NCI-H1417 treated with DMSO at 0.1 percent for 48 hours (cell line): ENCODE measurements around the gene FAU.
A peak's percentile ranks its signal among the peaks of the same experiment; 100 is the strongest.

Experiments
- DNase-seq: peaks from one replicate; lab custom pipeline; 2025; lab: John Stamatoyannopoulos, UW

The FAU gene

DNA sequence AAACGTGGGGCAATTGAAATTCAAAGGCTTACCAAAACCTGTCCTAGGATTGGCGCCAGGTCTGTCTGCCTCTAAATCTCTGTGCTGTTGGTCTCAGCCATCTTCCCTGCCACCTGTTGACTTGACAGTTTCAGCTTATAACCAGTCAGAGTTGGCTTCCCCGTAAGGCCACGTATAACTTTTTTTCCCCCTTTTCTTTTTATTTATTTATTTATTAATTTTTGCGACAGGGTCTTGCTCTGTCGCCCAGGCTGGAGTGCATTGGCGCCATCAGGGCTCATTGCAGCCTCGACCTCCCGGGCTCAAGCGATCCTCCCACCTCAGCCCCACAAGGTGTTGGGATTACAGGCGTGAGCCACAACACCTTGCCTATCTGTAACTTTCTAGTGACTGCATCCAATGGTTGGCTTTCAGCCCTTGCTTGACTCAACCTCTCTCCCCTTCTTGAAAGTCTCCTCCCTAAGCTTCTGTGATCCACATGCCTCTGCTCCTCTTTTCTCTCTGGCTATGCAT is 13.8 kb upstream of the FAU start:
- no peak for DNase-seq

DNA sequence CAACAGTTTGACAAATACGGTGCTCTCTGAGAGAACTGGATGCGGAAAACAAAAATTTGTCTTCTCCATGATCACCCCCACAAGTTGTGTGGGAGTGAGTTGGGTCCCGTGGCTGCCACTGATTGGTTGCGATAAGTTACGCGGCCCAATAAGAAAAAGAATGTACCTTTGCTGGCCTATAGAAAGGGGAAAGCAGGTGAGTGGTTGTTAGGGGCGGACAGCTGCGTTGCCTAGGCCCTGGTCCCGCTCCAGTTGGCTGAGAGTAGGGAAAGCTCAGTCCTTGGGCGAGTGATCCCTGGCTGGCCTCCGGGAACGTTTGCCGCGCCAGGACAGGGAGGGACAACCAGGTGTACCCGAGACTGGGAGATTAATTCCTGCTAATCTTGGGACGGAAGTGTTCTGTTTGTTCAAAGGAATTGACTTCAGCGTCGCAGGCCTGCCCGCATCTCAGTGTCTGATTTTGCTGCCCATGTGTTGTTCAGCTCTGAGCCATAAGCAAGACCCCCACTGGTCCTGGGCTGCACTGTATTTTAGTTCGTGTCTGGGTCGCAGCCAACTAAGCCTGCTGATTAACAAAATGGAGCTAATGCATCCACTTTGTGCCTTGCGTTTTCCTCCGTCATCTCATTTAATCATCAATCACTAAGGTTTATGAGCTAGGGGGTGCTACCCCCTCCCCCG is 13.2 kb upstream of the FAU start:
- DNase-seq, result peak; percentile 95

DNA sequence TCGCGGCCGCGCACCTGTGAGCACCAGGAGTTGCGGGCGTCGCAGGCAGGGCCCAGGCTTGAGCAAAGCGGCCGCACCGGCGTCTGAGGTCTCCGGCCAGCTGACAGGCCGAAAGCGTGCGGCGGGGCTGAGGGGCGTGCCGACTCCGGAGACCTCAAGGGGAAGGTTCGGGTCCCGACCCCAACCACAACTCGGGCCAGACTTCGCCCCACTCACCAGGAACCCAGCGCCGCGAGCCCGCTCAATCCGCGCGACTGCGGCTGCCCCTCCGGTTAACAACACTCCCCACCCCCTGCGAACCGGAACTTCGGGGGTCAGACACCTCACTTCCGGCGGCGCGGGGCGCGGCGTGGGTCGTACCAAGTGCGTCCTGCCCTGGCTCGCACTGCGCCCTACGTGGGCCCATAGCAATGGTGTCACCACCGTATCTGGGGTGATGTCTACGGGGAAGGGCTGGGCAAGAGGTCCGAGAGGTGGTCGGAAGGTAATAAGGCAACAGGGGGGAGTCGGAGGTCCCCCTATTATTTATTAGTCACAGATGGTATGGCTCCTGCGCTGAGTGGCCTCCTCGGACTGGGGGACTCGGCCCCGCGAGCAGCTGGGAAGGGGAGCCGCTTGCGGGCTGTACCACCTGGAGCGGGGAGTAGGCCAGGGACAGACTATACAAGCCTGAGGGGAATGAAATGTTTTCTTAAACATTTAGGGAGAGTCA is 12.5 kb upstream of the FAU start, which contains the start of gene SYVN1:
Gene SYVN1, minus strand, starts transcription at position 280 of the 712 bp plus-strand sequence. CDS start 918 bp downstream, outside the sequence.
- peak; percentile 91 for DNase-seq

DNA sequence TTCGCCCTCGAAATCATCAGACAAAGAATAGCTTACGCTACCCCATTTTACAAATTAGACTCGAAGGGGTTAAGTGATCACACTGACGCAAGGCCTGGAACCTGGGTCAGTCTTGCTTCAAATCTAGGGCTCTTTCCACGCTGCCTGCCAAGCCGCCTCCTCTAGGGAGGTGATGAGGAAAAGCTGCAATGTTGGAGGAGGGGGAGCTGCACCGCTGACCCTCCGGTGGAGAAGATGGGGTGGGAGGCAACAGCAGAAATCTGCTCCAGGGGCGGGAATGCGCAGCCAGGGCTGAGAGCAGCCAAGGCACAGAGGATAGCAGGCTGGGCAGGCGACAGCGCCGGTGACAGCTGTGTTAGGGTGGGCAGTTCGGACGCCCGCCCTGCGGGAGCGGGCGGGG is 11.8 kb upstream of the FAU start:
- DNase-seq, result no peak

GRCh38 chr11:65132988-65133700 is 11.2 kb upstream of the FAU start:
- DNase-seq, result no peak

- DNase-seq, result no peak
These were observed 10.5 kb upstream of the FAU start for GRCh38 chr11:65132238-65132987.

DNA sequence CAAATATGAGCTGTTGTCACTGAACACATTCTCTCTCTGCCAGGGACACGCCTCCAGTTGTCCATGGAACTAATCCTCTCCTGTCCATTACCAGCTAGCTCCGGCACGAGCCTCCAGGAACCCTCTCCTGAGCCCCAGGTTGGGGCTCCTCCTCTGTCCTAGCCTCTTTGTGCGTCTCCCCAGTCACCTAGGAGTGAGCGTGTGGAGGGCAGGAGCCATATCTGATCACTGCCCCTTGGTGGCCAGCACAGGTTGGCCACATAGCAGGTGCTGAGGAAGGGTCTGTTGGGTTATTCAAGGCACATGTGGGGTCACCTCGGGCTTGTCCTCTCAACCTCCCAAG is 9.9 kb upstream of the FAU start:
- DNase-seq, result no peak

- no peak for DNase-seq
These were observed 9.5 kb upstream of the FAU start for GRCh38 chr11:65131417-65131776.

DNA sequence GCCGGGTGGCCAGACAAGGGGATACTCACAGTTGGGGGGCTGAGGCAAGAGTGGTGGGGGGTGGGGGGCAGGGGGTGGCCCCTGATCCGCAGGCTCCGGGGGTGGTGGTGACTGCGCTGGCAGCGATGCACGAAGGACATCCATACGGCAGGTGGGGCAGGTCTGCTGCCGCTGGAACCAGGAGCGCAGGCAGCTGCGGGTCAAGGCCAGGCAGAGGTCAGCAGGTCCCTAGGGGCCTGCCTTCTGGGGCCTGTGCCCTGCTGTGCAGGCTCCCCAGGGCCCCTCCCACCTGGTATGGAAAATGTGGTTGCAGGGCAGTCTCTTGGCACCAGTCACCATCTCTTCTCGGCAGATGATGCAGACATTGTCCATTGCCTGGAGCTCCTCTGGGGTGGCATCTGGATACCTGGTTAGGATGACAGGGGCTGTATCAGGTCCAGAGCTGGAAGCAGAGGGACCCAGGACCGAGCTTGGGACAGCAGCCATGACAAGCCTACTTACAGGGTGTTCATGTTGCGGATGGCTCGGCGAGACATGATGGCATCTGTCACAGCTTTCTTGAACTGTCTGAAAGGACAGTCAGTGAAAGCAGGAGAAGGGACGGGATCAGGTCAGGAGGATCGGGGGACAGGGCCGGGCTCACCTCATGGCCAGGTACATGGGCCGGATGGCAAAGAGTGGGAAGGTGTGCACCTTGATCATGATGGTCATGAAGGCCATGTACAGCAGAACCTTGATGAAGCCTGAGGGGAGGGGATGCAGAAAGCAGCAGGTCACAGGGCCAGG is 8.9 kb upstream of the FAU start:
- DNase-seq, result no peak

- no peak for DNase-seq
These were observed 7.9 kb upstream of the FAU start for GRCh38 chr11:65129649-65130441.

- DNase-seq, result no peak
These were observed 6.5 kb upstream of the FAU start for GRCh38 chr11:65128182-65129145.

- DNase-seq, result no peak
These were observed 5.7 kb upstream of the FAU start for GRCh38 chr11:65127473-65128181.

- DNase-seq, result no peak
These were observed 4.8 kb upstream of the FAU start for GRCh38 chr11:65126624-65127274.

DNA sequence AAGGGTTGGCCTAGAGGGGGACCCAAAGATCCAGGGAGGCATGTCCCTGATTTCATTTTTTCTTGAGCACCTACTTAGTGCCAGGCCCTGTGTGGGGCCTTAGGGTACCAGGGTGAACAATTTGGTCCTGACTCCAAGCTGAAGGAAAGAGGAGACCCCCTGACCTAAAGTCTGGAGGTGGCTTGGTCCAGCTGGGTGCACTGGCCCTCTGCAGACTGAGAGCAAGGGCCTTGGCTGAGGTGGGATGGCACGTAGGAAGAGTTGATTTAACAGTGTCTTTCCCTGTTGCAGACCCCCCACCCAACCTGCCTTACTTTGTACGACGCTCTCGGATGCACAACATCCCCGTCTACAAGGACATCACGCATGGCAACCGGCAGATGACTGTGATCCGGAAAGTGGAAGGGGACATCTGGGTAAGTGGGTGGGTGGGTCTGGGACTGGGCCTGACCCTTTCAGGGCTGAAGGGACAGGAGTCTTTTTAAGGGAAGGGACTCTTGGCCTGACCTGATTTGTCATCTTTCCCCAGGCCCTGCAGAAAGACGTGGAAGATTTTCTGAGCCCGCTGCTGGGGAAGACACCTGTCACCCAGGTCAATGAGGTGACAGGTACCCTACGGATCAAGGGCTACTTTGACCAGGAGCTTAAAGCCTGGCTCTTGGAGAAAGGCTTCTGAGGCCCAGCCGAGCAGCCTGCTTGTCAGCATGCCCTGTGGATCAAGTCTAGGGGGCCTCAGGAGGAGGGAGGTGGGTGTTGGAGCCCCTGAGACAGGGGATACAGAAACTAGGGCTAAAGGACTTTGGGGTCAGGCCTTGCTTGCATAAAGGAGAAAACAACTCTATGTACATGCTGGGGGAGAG is 3.5 kb upstream of the FAU start:
- no peak for DNase-seq

DNA sequence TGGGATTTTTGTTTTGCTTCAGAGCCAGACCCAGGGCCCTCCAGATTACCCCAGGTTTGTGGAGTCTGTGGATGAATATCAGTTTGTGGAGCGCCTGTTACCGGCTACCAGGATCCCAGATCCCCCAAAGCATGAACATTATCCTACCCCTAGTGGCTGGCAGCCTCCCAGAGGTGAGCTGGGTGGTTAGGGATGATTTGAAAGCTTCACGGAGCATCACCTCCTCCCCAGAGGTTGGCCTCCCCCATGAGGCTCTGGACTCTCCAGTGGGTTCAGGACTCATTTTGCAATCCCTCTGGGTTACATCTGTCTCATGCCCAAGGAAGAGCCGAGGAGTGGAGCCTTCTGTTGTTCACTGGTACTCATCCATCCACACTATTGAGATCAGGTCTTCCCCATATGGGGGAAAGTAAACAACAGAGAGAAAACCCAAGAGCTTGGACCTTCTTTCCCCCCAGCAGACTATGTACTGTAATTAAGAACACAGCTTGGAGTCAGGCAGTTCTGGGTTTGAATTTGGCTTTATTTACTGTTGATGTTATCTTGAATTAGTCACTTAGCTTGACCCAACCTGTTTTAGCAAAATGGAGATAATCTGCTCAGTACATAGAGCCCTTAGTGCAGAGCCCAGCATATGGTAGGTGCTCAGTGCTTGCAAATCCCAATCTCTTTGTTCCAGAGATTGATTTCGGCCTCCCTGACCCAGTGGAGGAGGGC is 2.7 kb upstream of the FAU start:
- DNase-seq, result no peak

GRCh38 chr11:65121447-65121864 is 478 bp downstream of the FAU start:
- no peak for DNase-seq

DNA sequence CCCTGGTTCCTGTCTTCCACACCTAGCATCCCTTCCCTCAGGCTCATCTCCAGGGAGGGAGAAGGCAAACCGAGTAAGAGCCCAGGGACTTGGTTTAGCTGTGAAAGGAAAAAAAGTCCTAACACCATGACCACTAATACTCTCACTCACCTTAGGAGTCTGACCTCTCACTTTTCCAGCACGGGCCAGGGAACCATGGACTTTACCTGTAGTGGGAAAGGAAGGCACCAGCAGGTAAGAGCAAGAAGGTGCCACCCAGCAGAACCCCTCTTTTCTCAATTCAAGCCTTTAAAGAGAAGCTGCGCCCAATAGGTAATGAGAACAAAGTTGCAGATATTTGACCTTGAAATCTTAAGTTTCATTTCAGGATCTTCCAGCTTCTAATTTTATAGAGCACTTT is 1.1 kb downstream of the FAU start:
- no peak for DNase-seq
